ENCODE measurements around the gene CLEC7A. TPM values are rescaled to one million over a fixed set of nuclear protein-coding genes. Genes with fewer than 3 reads are reported as not detected.

Gene CLEC7A
- total RNA-seq, 2 donors from 2014 or later = 4.2 to 7.9 TPM

- H3K27me3 ChIP-seq = no peaks in the 10 kb centered on the region
- peaks cover 0 to 12% of the 10 kb centered on the region in 2 donors for H3K9me3 ChIP-seq
- no peak for DNase-seq (ENCODE audit: low spot score)
- no peak overlapping the region for H3K4me3 ChIP-seq
- H3K4me1 ChIP-seq = peaks cover 0 to 4% of the 10 kb centered on the region in 2 donors
- no peak for TF ChIP-seq CTCF (IDR thresholded peaks at IDR 0.05)
- H3K27ac ChIP-seq = no peak overlapping the region
- H3K36me3 ChIP-seq = no peaks in the 10 kb centered on the region
Observed at GRCh38 chr12:10088955-10089900, 40.8 kb downstream of the CLEC7A start.

- H3K27me3 ChIP-seq = no peaks in the 10 kb centered on the region
Observed at GRCh38 chr12:10088031-10088430, 42.0 kb downstream of the CLEC7A start.

GRCh38 chr12:10086387-10086786 is 43.6 kb downstream of the CLEC7A start:
- Histone ChIP-seq H3K9me3 (peaks cover 0 to 14% of the 10 kb centered on the region in 2 donors), H3K4me1 (peaks cover 0 to 4% of the 10 kb centered on the region in 2 donors), H3K27me3 (no peaks in the 10 kb centered on the region), H3K27ac (no peak overlapping the region), H3K36me3 (no peaks in the 10 kb centered on the region), H3K4me3 (no peak overlapping the region)
- no peak for DNase-seq (ENCODE audit: low spot score)
- no peak for TF ChIP-seq CTCF (IDR thresholded peaks at IDR 0.05)

More at GRCh38 chr12:10088031-10088430, 42.0 kb downstream of the CLEC7A start:
- Histone ChIP-seq H3K4me1 (peaks cover 0 to 4% of the 10 kb centered on the region in 2 donors), H3K27ac (no peak overlapping the region), H3K36me3 (no peaks in the 10 kb centered on the region), H3K9me3 (peaks cover 0 to 14% of the 10 kb centered on the region in 2 donors), H3K4me3 (no peak overlapping the region)
- DNase-seq (ENCODE audit: low spot score) = no peak
- TF ChIP-seq CTCF (IDR thresholded peaks at IDR 0.05) = no peak

DNA sequence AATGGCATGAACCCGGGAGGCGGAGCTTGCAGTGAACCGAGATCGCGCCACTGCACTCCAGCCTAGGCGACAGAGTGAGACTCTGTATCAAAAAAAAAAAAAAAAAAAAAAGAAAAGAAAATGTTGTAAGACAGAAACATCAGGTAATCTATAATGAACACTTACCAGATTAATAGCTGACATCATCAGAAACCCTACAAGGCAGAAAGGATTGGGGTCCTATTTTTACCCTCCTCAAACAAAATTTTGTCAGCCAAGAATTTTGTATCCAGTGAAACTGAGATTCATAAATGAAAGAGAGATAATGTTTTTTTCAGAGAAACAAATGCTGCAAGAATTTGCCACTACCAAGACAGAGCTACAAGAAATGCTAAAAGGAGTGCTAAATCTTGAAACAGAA is 45.3 kb downstream of the CLEC7A start:
- Histone ChIP-seq H3K27me3 (no peaks in the 10 kb centered on the region), H3K36me3 (no peaks in the 10 kb centered on the region), H3K9me3 (peaks cover 0 to 14% of the 10 kb centered on the region in 2 donors), H3K4me3 (no peak overlapping the region), H3K4me1 (peaks cover 0 to 4% of the 10 kb centered on the region in 2 donors), H3K27ac (no peak overlapping the region)
- TF ChIP-seq CTCF (IDR thresholded peaks at IDR 0.05) = no peak
- no peak for DNase-seq (ENCODE audit: low spot score)

GRCh38 chr12:10082117-10082874 is 47.7 kb downstream of the CLEC7A start:
- no peak for TF ChIP-seq CTCF (IDR thresholded peaks at IDR 0.05)
- DNase-seq (ENCODE audit: low spot score) = no peak
- peaks cover 0 to 14% of the 10 kb centered on the region in 2 donors for H3K9me3 ChIP-seq

More at GRCh38 chr12:10082117-10082874, 47.7 kb downstream of the CLEC7A start:
- no peaks in the 10 kb centered on the region for H3K27me3 ChIP-seq
- H3K4me1 ChIP-seq = no peaks in the 10 kb centered on the region
- no peaks in the 10 kb centered on the region for H3K36me3 ChIP-seq
- H3K4me3 ChIP-seq = no peak overlapping the region
- no peak overlapping the region for H3K27ac ChIP-seq
